Subcutaneous adipose tissue (tissue), 4 donors: ENCODE measurements around the gene FAM3C. TPM values are rescaled to one million over a fixed set of nuclear protein-coding genes. Genes with fewer than 3 reads are reported as not detected.

ENCODE experiments used
- total RNA-seq, 4 donors: library from RNA; depleted of rRNA; stranded (reverse); fragments of >200 nt; gene quantifications; one replicate each; pipeline ENCODE4 v1.1.0, GENCODE V29; 2016
- TF ChIP-seq, protein P1 (sequence below): fragments of 450-650 bp; IDR thresholded peaks from one replicate; pipeline ENCODE4 v1.5.1; 2016; ENCODE audit warnings: low read depth, mild to moderate bottlenecking, control low read depth, antibody characterized with exemption, moderate library complexity

FAM3C gene
- total RNA-seq, 4 donors from 2014 or later, result 29.6 to 54.0 (median 41.1) TPM

DNA sequence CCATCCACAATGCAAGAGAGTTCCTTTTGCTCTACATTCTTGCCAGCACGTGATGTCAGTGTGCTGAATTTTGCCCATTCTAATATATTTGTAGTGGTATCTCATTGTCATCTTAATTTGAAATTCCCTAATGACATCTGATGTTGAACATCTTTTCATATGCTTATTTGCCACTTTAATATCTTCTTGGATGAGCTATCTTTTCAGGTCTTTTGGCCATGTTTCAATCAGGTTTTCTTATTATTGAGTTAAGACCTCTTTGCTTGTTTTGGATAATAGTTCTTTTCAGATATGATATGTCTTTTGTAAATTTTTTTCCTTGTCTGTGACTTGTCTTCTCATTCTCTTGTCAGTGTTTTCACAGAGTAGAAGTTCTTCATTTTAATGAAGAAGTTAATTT, 20.4 kb upstream of the FAM3C start:
- TF ChIP-seq, protein P1, sequence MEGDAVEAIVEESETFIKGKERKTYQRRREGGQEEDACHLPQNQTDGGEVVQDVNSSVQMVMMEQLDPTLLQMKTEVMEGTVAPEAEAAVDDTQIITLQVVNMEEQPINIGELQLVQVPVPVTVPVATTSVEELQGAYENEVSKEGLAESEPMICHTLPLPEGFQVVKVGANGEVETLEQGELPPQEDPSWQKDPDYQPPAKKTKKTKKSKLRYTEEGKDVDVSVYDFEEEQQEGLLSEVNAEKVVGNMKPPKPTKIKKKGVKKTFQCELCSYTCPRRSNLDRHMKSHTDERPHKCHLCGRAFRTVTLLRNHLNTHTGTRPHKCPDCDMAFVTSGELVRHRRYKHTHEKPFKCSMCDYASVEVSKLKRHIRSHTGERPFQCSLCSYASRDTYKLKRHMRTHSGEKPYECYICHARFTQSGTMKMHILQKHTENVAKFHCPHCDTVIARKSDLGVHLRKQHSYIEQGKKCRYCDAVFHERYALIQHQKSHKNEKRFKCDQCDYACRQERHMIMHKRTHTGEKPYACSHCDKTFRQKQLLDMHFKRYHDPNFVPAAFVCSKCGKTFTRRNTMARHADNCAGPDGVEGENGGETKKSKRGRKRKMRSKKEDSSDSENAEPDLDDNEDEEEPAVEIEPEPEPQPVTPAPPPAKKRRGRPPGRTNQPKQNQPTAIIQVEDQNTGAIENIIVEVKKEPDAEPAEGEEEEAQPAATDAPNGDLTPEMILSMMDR, result no peak

DNA sequence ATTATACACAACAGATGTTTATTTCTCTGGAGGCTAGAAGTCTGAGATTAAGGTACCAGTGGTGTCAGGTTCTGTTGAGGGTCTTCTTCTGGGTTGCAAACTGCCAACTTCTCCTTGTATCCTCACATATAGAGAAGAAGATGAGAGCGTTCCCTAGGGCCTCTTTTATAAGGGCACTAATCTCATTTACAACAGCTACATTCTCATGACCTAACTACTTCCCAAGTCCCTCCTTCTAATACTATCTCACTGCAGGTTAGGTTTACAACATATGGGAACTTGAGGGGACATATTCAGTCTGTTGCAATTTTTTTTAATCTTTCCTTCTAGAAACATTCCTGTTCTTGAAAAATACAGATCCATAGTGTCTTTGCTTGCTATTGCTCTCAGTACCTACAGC, 18.3 kb upstream of the FAM3C start:
- TF ChIP-seq, protein P1, result no peak

DNA sequence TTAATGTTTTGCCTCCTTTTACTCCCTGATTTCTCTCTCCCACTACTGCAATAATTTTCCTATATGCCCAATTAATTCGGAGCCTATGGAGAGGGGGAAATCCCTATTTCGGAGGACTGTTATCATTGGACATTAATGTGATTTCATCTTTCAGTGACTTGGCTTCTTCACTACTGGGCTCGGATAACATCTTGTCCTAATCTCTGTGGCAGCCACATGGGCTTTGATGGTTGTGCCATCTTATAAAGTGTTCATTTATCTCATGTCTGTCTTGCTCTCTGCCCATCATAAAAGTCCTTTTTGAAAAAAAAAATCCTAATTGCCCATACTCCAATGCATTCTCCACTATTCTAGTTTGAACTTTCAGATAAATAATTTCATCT, 15.5 kb upstream of the FAM3C start:
- TF ChIP-seq, protein P1, result no peak

DNA sequence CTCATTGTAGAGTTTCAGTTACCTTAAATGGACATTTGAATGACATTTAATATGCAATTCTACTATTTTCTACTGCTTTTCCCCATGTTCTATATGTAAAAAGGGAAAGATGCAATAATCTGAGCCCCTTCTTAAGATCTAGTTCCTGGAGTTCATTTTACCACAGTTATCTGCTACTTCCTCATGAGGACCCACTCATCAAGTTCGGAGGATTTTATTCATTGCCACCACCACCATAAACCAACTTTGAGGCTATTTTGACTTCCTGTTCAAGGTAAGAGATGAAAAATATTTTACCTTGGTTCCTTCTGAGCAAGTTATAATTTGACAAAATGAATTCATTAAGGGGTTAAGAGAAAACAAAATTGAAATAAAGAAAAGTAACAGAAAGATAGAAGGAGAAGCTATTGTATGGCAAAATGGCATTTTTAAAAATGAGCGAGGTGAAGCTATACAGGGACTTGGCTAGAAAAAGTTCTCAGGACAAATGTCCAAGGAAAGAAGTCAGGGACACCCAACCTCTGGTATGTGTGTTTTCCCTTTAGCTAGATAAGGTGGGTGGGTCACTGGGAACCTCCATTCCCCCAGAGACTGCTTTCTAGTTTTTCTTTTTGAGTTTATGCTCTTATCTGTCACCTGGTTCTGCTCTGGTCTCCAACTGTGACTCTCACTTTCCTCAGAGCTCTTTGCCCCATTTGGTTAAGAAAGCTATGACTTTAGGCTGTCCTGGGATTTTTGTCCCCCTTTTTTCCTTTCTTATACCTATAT, 14.9 kb upstream of the FAM3C start:
- TF ChIP-seq, protein P1, result no peak

DNA sequence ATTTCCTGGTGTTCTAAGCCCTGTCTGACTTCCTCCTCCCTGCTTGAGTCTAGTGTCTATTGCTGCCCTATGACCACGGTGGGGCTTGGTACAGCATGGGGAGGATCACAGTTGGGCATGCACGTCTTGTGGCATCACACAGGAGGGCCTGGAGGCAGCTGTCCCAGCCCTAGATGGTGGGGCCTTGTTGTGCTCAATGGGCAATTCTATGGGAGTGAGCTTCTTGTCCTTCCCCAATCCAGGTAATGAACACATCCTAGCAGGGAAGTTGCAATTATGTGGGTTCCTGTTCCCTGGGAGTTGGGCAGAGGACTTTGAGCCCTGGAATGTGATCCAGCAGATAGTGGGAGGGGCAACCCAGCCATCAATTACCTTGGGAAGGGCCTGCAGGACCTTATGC, 10.8 kb upstream of the FAM3C start:
- TF ChIP-seq, protein P1, result no peak

DNA sequence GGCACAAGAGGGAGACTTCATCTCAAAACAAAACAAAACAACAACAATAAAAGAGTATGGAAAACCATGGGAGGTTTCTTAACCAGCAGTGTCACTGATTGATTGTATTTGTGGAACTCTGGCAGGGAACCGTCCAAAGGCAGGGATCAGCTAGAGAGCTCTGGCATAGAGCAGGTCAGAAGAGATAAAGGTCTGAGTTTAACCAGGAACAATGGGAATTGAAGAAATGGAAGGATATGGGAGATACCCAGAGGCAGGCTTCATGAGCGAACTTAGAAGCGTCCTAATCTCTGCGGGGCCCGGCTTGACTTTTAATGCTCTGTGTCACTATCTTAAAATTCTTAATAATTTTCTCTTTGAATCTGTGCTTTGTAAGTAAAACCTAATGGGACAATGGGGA, 10.4 kb upstream of the FAM3C start:
- TF ChIP-seq, protein P1, result no peak

DNA sequence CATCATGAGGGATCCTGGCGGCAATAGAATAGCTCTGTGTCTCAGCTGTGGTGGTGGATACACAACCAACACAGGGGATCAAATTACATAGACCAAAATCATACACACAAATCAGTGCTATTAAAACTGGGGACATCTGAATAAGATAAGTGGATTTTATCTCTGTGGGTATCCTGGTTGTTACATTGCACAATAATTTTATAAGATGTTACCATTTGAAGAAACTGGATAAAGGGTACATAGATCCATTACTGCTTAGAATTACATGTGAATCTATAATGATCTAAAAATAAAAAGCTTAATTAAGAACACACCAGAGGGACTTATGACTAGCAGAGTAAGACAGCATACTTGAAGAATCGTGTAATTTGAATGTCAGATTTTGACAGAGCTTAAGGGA, 8.2 kb upstream of the FAM3C start:
- TF ChIP-seq, protein P1, result no peak
